ENCODE data around the gene ACTBL2. TPM values are rescaled to one million over a fixed set of nuclear protein-coding genes. Genes with fewer than 3 reads are reported as not detected.

ACTBL2 gene
- total RNA-seq, 1 donor from 2014 or later = 11.8 TPM

DNA sequence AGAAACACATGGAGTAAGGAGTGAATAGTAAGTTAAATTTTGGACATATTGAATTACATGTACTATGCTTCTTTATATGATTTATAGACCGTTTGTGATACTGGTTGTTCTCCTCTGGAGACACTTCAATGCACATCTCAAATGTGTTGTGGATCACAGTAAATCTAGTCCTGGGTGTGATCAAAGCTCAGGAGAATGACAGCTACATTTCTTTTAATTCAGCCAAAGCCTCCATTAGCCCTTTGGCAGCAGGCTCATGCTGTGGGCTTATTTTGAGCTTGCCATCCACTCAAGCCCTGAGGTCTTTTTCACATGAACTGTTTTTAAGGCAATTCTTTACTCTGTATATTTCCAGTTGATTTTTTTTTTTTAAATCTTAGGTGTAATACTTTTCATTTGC lies 34.6 kb upstream of the ACTBL2 start:
- H3K27ac Mint-ChIP-seq (ENCODE audit: unreplicated experiment) = no peak overlapping the region
- Histone ChIP-seq H3K9ac (ENCODE audit: low read length) (no peak overlapping the region), H3K79me2 (ENCODE audit: insufficient read depth, low read length) (no peaks in the 10 kb centered on the region), H2AFZ (ENCODE audit: low read depth, low read length) (no peak overlapping the region), H3K27ac (ENCODE audit: low read depth, low read length) (no peak overlapping the region), H4K20me1 (ENCODE audit: insufficient read depth, low read length) (no peaks in the 10 kb centered on the region), H3K36me3 (ENCODE audit: insufficient read depth, low read length) (no peaks in the 10 kb centered on the region), H3K9me3 (ENCODE audit: insufficient read depth, low read depth, low read length) (no peaks in the 10 kb centered on the region), H3K4me1 (ENCODE audit: insufficient read depth, low read length) (no peaks in the 10 kb centered on the region), H3K4me3 (ENCODE audit: insufficient read depth, low read depth, low read length) (no peak overlapping the region), H3K27me3 (ENCODE audit: insufficient read depth, low read length) (no peaks in the 10 kb centered on the region), H3K4me2 (ENCODE audit: low read length) (no peak overlapping the region)
- H3K27me3 Mint-ChIP-seq (ENCODE audit: low read depth, unreplicated experiment) = no peaks in the 10 kb centered on the region
- peaks cover 12% of the 10 kb centered on the region for H3K9me3 Mint-ChIP-seq (ENCODE audit: unreplicated experiment)
- FAIRE-seq (no peak), DNase-seq (ENCODE audit: low read depth) (no peak)
- peaks cover 2% of the 10 kb centered on the region for H3K4me1 Mint-ChIP-seq (ENCODE audit: low read depth, unreplicated experiment)
- no peak overlapping the region for H3K4me3 Mint-ChIP-seq (ENCODE audit: unreplicated experiment)
- TF ChIP-seq EZH2 (IDR thresholded peaks at IDR 0.05; ENCODE audit: insufficient read depth, low read length) = no peak
- TF ChIP-seq, protein P1, sequence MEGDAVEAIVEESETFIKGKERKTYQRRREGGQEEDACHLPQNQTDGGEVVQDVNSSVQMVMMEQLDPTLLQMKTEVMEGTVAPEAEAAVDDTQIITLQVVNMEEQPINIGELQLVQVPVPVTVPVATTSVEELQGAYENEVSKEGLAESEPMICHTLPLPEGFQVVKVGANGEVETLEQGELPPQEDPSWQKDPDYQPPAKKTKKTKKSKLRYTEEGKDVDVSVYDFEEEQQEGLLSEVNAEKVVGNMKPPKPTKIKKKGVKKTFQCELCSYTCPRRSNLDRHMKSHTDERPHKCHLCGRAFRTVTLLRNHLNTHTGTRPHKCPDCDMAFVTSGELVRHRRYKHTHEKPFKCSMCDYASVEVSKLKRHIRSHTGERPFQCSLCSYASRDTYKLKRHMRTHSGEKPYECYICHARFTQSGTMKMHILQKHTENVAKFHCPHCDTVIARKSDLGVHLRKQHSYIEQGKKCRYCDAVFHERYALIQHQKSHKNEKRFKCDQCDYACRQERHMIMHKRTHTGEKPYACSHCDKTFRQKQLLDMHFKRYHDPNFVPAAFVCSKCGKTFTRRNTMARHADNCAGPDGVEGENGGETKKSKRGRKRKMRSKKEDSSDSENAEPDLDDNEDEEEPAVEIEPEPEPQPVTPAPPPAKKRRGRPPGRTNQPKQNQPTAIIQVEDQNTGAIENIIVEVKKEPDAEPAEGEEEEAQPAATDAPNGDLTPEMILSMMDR (IDR thresholded peaks at IDR 0.05; ENCODE audit: insufficient read depth, low read depth, low read length) = no peak
- H3K36me3 Mint-ChIP-seq (ENCODE audit: low read depth, unreplicated experiment) = no peaks in the 10 kb centered on the region

DNA sequence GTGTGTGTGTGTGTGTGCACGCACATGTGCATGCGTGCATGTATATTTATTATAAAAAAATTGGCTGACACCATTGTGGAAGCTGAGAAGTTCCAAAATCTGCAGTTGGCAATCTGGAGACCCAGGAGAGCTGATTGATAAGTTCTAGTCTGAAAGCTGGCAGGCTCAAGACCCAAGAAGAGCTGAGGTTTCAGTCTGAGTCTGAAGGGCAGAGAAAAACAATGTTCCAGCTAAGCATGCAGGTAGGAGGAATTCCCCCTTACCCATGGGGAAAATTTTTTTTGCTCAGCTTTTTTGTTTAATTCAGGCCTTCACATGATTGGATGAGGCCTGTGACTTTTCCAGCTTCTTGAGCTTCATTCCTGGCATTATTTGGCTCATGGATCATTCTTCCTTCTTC lies 31.2 kb upstream of the ACTBL2 start:
- H3K4me3 ChIP-seq (ENCODE audit: insufficient read depth, low read depth, low read length) = no peak overlapping the region
- peaks cover 7% of the 10 kb centered on the region for H3K9me3 Mint-ChIP-seq (ENCODE audit: unreplicated experiment)
- H3K27ac ChIP-seq (ENCODE audit: low read depth, low read length) = no peak overlapping the region
- H3K27me3 Mint-ChIP-seq (ENCODE audit: low read depth, unreplicated experiment) = peaks cover 2% of the 10 kb centered on the region
- H3K4me3 Mint-ChIP-seq (ENCODE audit: unreplicated experiment) = no peak overlapping the region
- H4K20me1 ChIP-seq (ENCODE audit: insufficient read depth, low read length) = no peaks in the 10 kb centered on the region
- no peak for DNase-seq (ENCODE audit: low read depth)
- TF ChIP-seq, protein P1 (IDR thresholded peaks at IDR 0.05; ENCODE audit: insufficient read depth, low read depth, low read length) = no peak
- no peak for TF ChIP-seq EZH2 (IDR thresholded peaks at IDR 0.05; ENCODE audit: insufficient read depth, low read length)
- H3K9me3 ChIP-seq (ENCODE audit: insufficient read depth, low read depth, low read length) = no peaks in the 10 kb centered on the region
- H3K27ac Mint-ChIP-seq (ENCODE audit: unreplicated experiment) = no peak overlapping the region
- H3K4me2 ChIP-seq (ENCODE audit: low read length) = no peak overlapping the region
- no peaks in the 10 kb centered on the region for H3K4me1 ChIP-seq (ENCODE audit: insufficient read depth, low read length)
- H3K27me3 ChIP-seq (ENCODE audit: insufficient read depth, low read length) = no peaks in the 10 kb centered on the region
- H3K36me3 Mint-ChIP-seq (ENCODE audit: low read depth, unreplicated experiment) = no peaks in the 10 kb centered on the region
- no peaks in the 10 kb centered on the region for H3K36me3 ChIP-seq (ENCODE audit: insufficient read depth, low read length)
- H2AFZ ChIP-seq (ENCODE audit: low read depth, low read length) = no peak overlapping the region
- peaks cover 5% of the 10 kb centered on the region for H3K4me1 Mint-ChIP-seq (ENCODE audit: low read depth, unreplicated experiment)
- H3K79me2 ChIP-seq (ENCODE audit: insufficient read depth, low read length) = no peaks in the 10 kb centered on the region
- H3K9ac ChIP-seq (ENCODE audit: low read length) = no peak overlapping the region
- FAIRE-seq = no peak

DNA sequence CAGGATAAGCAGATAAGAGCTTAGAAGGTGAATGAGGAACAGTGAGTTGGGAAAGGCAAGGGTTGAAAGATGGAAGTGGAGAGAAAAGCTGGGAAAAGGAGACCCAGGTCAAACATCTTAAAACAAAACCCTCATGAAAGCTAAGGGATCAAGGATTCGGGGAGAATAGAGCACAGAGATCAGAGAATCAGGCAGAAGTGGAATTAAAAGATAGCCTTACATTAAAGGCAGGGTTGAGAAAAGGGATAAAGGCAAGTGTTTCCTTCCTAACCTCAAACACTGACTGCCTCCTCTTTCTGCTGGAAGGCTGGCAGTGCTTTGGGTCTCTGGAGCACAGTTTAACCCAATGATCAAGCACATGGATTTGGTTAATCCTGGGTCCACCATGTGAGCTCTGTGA lies 28.7 kb upstream of the ACTBL2 start:
- no peaks in the 10 kb centered on the region for H3K36me3 Mint-ChIP-seq (ENCODE audit: low read depth, unreplicated experiment)
- H3K9me3 Mint-ChIP-seq (ENCODE audit: unreplicated experiment) = no peaks in the 10 kb centered on the region
- Histone ChIP-seq H4K20me1 (ENCODE audit: insufficient read depth, low read length) (no peaks in the 10 kb centered on the region), H3K79me2 (ENCODE audit: insufficient read depth, low read length) (no peaks in the 10 kb centered on the region), H3K27ac (ENCODE audit: low read depth, low read length) (no peak overlapping the region), H3K27me3 (ENCODE audit: insufficient read depth, low read length) (no peaks in the 10 kb centered on the region), H3K4me1 (ENCODE audit: insufficient read depth, low read length) (no peaks in the 10 kb centered on the region), H3K9me3 (ENCODE audit: insufficient read depth, low read depth, low read length) (no peaks in the 10 kb centered on the region), H3K4me2 (ENCODE audit: low read length) (no peak overlapping the region), H3K36me3 (ENCODE audit: insufficient read depth, low read length) (no peaks in the 10 kb centered on the region), H3K4me3 (ENCODE audit: insufficient read depth, low read depth, low read length) (no peak overlapping the region), H2AFZ (ENCODE audit: low read depth, low read length) (no peak overlapping the region), H3K9ac (ENCODE audit: low read length) (no peak overlapping the region)
- peaks cover 2% of the 10 kb centered on the region for H3K27me3 Mint-ChIP-seq (ENCODE audit: low read depth, unreplicated experiment)
- no peak overlapping the region for H3K27ac Mint-ChIP-seq (ENCODE audit: unreplicated experiment)
- no peak for DNase-seq (ENCODE audit: low read depth)
- no peak overlapping the region for H3K4me3 Mint-ChIP-seq (ENCODE audit: unreplicated experiment)
- H3K4me1 Mint-ChIP-seq (ENCODE audit: low read depth, unreplicated experiment) = peaks cover 10% of the 10 kb centered on the region
- no peak for TF ChIP-seq EZH2 (IDR thresholded peaks at IDR 0.05; ENCODE audit: insufficient read depth, low read length)
- TF ChIP-seq, protein P1 (IDR thresholded peaks at IDR 0.05; ENCODE audit: insufficient read depth, low read depth, low read length) = no peak
- no peak for FAIRE-seq
